Measurements from ENCODE around the gene ITPR1. TPM values are rescaled to one million over a fixed set of nuclear protein-coding genes. Genes with fewer than 3 reads are reported as not detected.

Gene ITPR1
- total RNA-seq, 1 experiment from 2014 or later, result 8.7 TPM

DNA sequence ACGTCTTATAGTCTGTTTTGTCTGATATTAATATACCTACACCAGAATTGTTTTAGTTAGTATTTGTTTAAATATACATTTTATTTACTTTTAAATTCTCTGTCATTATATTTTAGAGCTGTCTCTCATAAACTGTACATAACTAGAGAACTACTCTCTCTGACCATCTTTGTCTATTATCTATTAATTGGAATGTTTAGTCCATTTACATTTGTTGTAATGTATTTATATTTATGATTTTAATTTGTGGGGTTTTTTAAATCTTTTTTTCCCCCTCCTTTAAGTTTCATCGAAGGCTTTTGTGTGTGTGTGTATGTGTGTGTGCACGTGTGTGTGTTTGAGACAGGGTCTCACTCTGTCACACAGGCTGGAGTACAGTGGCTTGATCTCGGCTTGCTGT, 47.1 kb downstream of the ITPR1 start:
- ATAC-seq (no peak), DNase-seq (ENCODE audit: low read depth, low spot score) (no peak)
- ChIA-PET CTCF (no interaction called here), POLR2A (no interaction called here)
- H3K9me3 ChIP-seq (ENCODE audit: control insufficient read depth, insufficient read depth, low read depth, low read length), result peaks cover 4% of the 10 kb centered on the region; the same call in 1 of the 2 replicates
- H3K27me3 ChIP-seq (ENCODE audit: control insufficient read depth, insufficient read depth, low read length), result no peaks in the 10 kb centered on the region
- no peak overlapping the region for H3K4me3 ChIP-seq (ENCODE audit: low read depth in 2 of 2, low read length in 2 of 2)
- BruUV-seq (replicated peaks), result no TSS peak
- no peaks in the 10 kb centered on the region for H3K4me1 ChIP-seq (ENCODE audit: control insufficient read depth, insufficient read depth, low read length)
- in situ Hi-C loops (cut with HindIII; ENCODE audit: low pct_unique_long_range_greater_than_20kb, low sequenced_read_pairs), result no loop called here
- no peaks in the 10 kb centered on the region for H3K36me3 ChIP-seq (ENCODE audit: control insufficient read depth, insufficient read depth, low read length)
- TF ChIP-seq, protein P1, sequence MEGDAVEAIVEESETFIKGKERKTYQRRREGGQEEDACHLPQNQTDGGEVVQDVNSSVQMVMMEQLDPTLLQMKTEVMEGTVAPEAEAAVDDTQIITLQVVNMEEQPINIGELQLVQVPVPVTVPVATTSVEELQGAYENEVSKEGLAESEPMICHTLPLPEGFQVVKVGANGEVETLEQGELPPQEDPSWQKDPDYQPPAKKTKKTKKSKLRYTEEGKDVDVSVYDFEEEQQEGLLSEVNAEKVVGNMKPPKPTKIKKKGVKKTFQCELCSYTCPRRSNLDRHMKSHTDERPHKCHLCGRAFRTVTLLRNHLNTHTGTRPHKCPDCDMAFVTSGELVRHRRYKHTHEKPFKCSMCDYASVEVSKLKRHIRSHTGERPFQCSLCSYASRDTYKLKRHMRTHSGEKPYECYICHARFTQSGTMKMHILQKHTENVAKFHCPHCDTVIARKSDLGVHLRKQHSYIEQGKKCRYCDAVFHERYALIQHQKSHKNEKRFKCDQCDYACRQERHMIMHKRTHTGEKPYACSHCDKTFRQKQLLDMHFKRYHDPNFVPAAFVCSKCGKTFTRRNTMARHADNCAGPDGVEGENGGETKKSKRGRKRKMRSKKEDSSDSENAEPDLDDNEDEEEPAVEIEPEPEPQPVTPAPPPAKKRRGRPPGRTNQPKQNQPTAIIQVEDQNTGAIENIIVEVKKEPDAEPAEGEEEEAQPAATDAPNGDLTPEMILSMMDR (IDR thresholded peaks at IDR 0.05), result no peak
- intact Hi-C loops (cut with micrococcal nuclease; ENCODE audit: unreplicated experiment), result no loop called here
- no peak overlapping the region for H3K27ac ChIP-seq (ENCODE audit: low read length)

DNA sequence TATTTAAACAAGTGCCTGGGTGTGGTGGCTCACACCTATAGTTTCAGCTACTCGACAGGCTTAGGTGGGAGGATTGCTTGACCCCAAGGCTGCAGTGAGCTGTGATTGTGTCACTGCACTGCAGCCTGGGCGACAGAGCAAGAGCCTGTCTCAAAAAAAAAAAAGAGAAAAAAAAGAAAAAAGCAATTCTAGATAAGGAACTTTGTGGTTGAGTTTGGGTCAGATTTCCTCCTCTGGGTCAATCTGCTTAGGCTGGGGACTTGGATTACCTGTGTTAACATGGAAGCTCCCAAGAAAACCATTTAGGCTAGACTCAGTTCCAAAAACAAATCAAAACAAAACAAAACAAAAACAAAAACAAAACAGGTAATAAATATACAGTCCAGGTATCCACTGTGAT, 50.0 kb downstream of the ITPR1 start:
- Histone ChIP-seq H3K27ac (ENCODE audit: low read length) (no peak overlapping the region), H3K36me3 (ENCODE audit: control insufficient read depth, insufficient read depth, low read length) (no peaks in the 10 kb centered on the region), H3K9me3 (ENCODE audit: control insufficient read depth, insufficient read depth, low read depth, low read length) (peaks cover 4% of the 10 kb centered on the region; the same call in 1 of the 2 replicates), H3K4me3 (ENCODE audit: low read depth in 2 of 2, low read length in 2 of 2) (no peak overlapping the region), H3K27me3 (ENCODE audit: control insufficient read depth, insufficient read depth, low read length) (no peaks in the 10 kb centered on the region), H3K4me1 (ENCODE audit: control insufficient read depth, insufficient read depth, low read length) (no peaks in the 10 kb centered on the region)
- DNase-seq (ENCODE audit: low read depth, low spot score) (no peak), ATAC-seq (no peak)
- intact Hi-C loops (cut with micrococcal nuclease; ENCODE audit: unreplicated experiment) (no loop called here), in situ Hi-C loops (cut with HindIII; ENCODE audit: low pct_unique_long_range_greater_than_20kb, low sequenced_read_pairs) (no loop called here)
- no TSS peak for BruUV-seq (replicated peaks)
- ChIA-PET CTCF (interaction anchor here (0.7 kb wide), 1 partner anchor 178 kb away, joined by 3 read pairs; no protein-coding TSS in a partner anchor), POLR2A (no interaction called here)
- TF ChIP-seq POLR2AphosphoS5 (IDR thresholded peaks at IDR 0.05; ENCODE audit: low read depth, low read length), result no peak
- TF ChIP-seq, protein P2, sequence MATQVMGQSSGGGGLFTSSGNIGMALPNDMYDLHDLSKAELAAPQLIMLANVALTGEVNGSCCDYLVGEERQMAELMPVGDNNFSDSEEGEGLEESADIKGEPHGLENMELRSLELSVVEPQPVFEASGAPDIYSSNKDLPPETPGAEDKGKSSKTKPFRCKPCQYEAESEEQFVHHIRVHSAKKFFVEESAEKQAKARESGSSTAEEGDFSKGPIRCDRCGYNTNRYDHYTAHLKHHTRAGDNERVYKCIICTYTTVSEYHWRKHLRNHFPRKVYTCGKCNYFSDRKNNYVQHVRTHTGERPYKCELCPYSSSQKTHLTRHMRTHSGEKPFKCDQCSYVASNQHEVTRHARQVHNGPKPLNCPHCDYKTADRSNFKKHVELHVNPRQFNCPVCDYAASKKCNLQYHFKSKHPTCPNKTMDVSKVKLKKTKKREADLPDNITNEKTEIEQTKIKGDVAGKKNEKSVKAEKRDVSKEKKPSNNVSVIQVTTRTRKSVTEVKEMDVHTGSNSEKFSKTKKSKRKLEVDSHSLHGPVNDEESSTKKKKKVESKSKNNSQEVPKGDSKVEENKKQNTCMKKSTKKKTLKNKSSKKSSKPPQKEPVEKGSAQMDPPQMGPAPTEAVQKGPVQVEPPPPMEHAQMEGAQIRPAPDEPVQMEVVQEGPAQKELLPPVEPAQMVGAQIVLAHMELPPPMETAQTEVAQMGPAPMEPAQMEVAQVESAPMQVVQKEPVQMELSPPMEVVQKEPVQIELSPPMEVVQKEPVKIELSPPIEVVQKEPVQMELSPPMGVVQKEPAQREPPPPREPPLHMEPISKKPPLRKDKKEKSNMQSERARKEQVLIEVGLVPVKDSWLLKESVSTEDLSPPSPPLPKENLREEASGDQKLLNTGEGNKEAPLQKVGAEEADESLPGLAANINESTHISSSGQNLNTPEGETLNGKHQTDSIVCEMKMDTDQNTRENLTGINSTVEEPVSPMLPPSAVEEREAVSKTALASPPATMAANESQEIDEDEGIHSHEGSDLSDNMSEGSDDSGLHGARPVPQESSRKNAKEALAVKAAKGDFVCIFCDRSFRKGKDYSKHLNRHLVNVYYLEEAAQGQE (IDR thresholded peaks at IDR 0.05; ENCODE audit: insufficient read depth in 1 of 2, low read depth in 2 of 2, low read length in 1 of 2), result no peak
- no peak for TF ChIP-seq SIN3A (IDR thresholded peaks at IDR 0.05; ENCODE audit: borderline replicate concordance, insufficient read depth, low read depth, low read length)
- TF ChIP-seq, protein P1 (IDR thresholded peaks at IDR 0.05), result no peak
- no peak for TF ChIP-seq TCF7L2 (IDR thresholded peaks at IDR 0.05; ENCODE audit: low read depth, low read length)

Data from Panc1 (cell line).